ENCODE results near the gene SRGAP1.

Gene SRGAP1

GRCh38 chr12:63965936-63966605 is 121.6 kb downstream of the SRGAP1 start:
- Histone ChIP-seq H3K4me3 (ENCODE audit: low read depth in 1 of 2, low read length in 2 of 2) (no peak overlapping the region), H4K20me1 (ENCODE audit: insufficient read depth, low read length) (no peaks in the 10 kb centered on the region), H3K36me3 (ENCODE audit: insufficient read depth, low read length) (no peaks in the 10 kb centered on the region), H3K79me2 (ENCODE audit: insufficient read depth, low read length) (no peaks in the 10 kb centered on the region), H3K4me1 (ENCODE audit: insufficient read depth, low read length) (no peaks in the 10 kb centered on the region), H3K4me2 (ENCODE audit: insufficient read depth, low read length) (no peak overlapping the region), H3K9me3 (ENCODE audit: insufficient read depth, low read length, severe bottlenecking) (no peaks in the 10 kb centered on the region), H3K27ac (ENCODE audit: low read length) (no peak overlapping the region), H3K27me3 (ENCODE audit: insufficient read depth, low read length, poor library complexity) (peaks cover 13% of the 10 kb centered on the region), H3K9ac (ENCODE audit: low read depth, low read length) (no peak overlapping the region), H2AFZ (ENCODE audit: low read depth, low read length) (no peak overlapping the region)
- TF ChIP-seq CTCF (IDR thresholded peaks at IDR 0.05; ENCODE audit: borderline replicate concordance, extremely low read depth, low read length, poor library complexity, severe bottlenecking) (no peak), EZH2 (IDR thresholded peaks at IDR 0.05; ENCODE audit: borderline replicate concordance, low read depth, low read length, severe bottlenecking) (no peak)
- no peak for DNase-seq
- no peak for ATAC-seq (ENCODE audit: insufficient read depth, low read depth)

- no peaks in the 10 kb centered on the region for H3K79me2 ChIP-seq (ENCODE audit: insufficient read depth, low read length)
- DNase-seq (no peak), ATAC-seq (ENCODE audit: insufficient read depth, low read depth) (no peak)
- H3K9me3 ChIP-seq (ENCODE audit: insufficient read depth, low read length, severe bottlenecking) = no peaks in the 10 kb centered on the region
- H3K9ac ChIP-seq (ENCODE audit: low read depth, low read length) = no peak overlapping the region
- peaks cover 11% of the 10 kb centered on the region for H3K27me3 ChIP-seq (ENCODE audit: insufficient read depth, low read length, poor library complexity)
- H4K20me1 ChIP-seq (ENCODE audit: insufficient read depth, low read length) = no peaks in the 10 kb centered on the region
- H3K4me3 ChIP-seq (ENCODE audit: low read depth in 1 of 2, low read length in 2 of 2) = no peak overlapping the region
- no peaks in the 10 kb centered on the region for H3K4me1 ChIP-seq (ENCODE audit: insufficient read depth, low read length)
- TF ChIP-seq CTCF (IDR thresholded peaks at IDR 0.05; ENCODE audit: borderline replicate concordance, extremely low read depth, low read length, poor library complexity, severe bottlenecking) = no peak
- TF ChIP-seq EZH2 (IDR thresholded peaks at IDR 0.05; ENCODE audit: borderline replicate concordance, low read depth, low read length, severe bottlenecking) = no peak
- H3K36me3 ChIP-seq (ENCODE audit: insufficient read depth, low read length) = no peaks in the 10 kb centered on the region
- H3K4me2 ChIP-seq (ENCODE audit: insufficient read depth, low read length) = no peak overlapping the region
- H2AFZ ChIP-seq (ENCODE audit: low read depth, low read length) = no peak overlapping the region
- H3K27ac ChIP-seq (ENCODE audit: low read length) = no peak overlapping the region
Observed at GRCh38 chr12:63966606-63966975, 122.1 kb downstream of the SRGAP1 start.

GRCh38 chr12:63967358-63968145 is 123.1 kb downstream of the SRGAP1 start:
- peaks cover 14% of the 10 kb centered on the region for H3K27me3 ChIP-seq (ENCODE audit: insufficient read depth, low read length, poor library complexity)
- DNase-seq = no peak
- no peaks in the 10 kb centered on the region for H3K4me1 ChIP-seq (ENCODE audit: insufficient read depth, low read length)
- no peaks in the 10 kb centered on the region for H3K79me2 ChIP-seq (ENCODE audit: insufficient read depth, low read length)
- no peaks in the 10 kb centered on the region for H3K36me3 ChIP-seq (ENCODE audit: insufficient read depth, low read length)
- no peak overlapping the region for H3K4me2 ChIP-seq (ENCODE audit: insufficient read depth, low read length)
- no peak overlapping the region for H3K9ac ChIP-seq (ENCODE audit: low read depth, low read length)
- H3K27ac ChIP-seq (ENCODE audit: low read length) = no peak overlapping the region
- no peak for ATAC-seq (ENCODE audit: insufficient read depth, low read depth)
- no peak overlapping the region for H3K4me3 ChIP-seq (ENCODE audit: low read depth in 1 of 2, low read length in 2 of 2)
- no peaks in the 10 kb centered on the region for H4K20me1 ChIP-seq (ENCODE audit: insufficient read depth, low read length)
- H3K9me3 ChIP-seq (ENCODE audit: insufficient read depth, low read length, severe bottlenecking) = no peaks in the 10 kb centered on the region
- no peak for TF ChIP-seq EZH2 (IDR thresholded peaks at IDR 0.05; ENCODE audit: borderline replicate concordance, low read depth, low read length, severe bottlenecking)
- no peak overlapping the region for H2AFZ ChIP-seq (ENCODE audit: low read depth, low read length)

- H2AFZ ChIP-seq (ENCODE audit: low read depth, low read length) = no peak overlapping the region
- no peak overlapping the region for H3K4me3 ChIP-seq (ENCODE audit: low read depth in 1 of 2, low read length in 2 of 2)
- TF ChIP-seq EZH2 (IDR thresholded peaks at IDR 0.05; ENCODE audit: borderline replicate concordance, low read depth, low read length, severe bottlenecking) = no peak
- no peak for TF ChIP-seq CTCF (IDR thresholded peaks at IDR 0.05; ENCODE audit: borderline replicate concordance, extremely low read depth, low read length, poor library complexity, severe bottlenecking)
- no peaks in the 10 kb centered on the region for H4K20me1 ChIP-seq (ENCODE audit: insufficient read depth, low read length)
- H3K27me3 ChIP-seq (ENCODE audit: insufficient read depth, low read length, poor library complexity) = peaks cover 14% of the 10 kb centered on the region
- no peak for ATAC-seq (ENCODE audit: insufficient read depth, low read depth)
- no peak for DNase-seq
- H3K9ac ChIP-seq (ENCODE audit: low read depth, low read length) = no peak overlapping the region
- H3K36me3 ChIP-seq (ENCODE audit: insufficient read depth, low read length) = no peaks in the 10 kb centered on the region
- no peaks in the 10 kb centered on the region for H3K79me2 ChIP-seq (ENCODE audit: insufficient read depth, low read length)
- H3K4me2 ChIP-seq (ENCODE audit: insufficient read depth, low read length) = no peak overlapping the region
- no peaks in the 10 kb centered on the region for H3K4me1 ChIP-seq (ENCODE audit: insufficient read depth, low read length)
- no peaks in the 10 kb centered on the region for H3K9me3 ChIP-seq (ENCODE audit: insufficient read depth, low read length, severe bottlenecking)
- H3K27ac ChIP-seq (ENCODE audit: low read length) = no peak overlapping the region
Observed at GRCh38 chr12:63968673-63969072, 124.2 kb downstream of the SRGAP1 start.

All from DND-41 (cell line).